OCI-LY1 (cell line): Measurements from ENCODE around the gene ARHGAP24.

Experiments used
- H2AFZ ChIP-seq: fragments of 200-600 bp; sonication (generic), shearing (Covaris generic); 2 replicates; pipeline ENCODE4 v1.6.0; 2014; ENCODE audit warnings: antibody characterized with exemption, mild to moderate bottlenecking, low read length
- H3F3A ChIP-seq: fragments of 200-600 bp; sonication (generic), shearing (Covaris generic); 2 replicates; pipeline ENCODE4 v1.6.0; 2014; ENCODE audit warnings: mild to moderate bottlenecking, antibody characterized with exemption, low read length, moderate library complexity; ENCODE audit not compliant: insufficient read depth
- H3K27ac ChIP-seq: fragments of 200-600 bp; sonication (generic); 2 replicates; pipeline ENCODE4 v1.5.1; 2014; ENCODE audit warnings: low read length, mixed run types, mild to moderate bottlenecking, low read depth; ENCODE audit not compliant: poor library complexity, severe bottlenecking
- H3K27me3 ChIP-seq: fragments of 200-600 bp; sonication (generic); 2 replicates; pipeline ENCODE4 v1.6.0; 2014; ENCODE audit warnings: antibody characterized with exemption, mild to moderate bottlenecking, low read length, moderate library complexity; ENCODE audit not compliant: insufficient read depth
- H3K36me3 ChIP-seq: fragments of 200-600 bp; sonication (generic); 2 replicates; pipeline ENCODE4 v1.6.1; 2014; ENCODE audit warnings: mild to moderate bottlenecking, antibody characterized with exemption, low read length, moderate library complexity, mixed read lengths; ENCODE audit not compliant: insufficient read depth
- H3K4me1 ChIP-seq: fragments of 200-600 bp; sonication (generic); 2 replicates; pipeline ENCODE4 v1.5.1; 2014; ENCODE audit warnings: mild to moderate bottlenecking, low read length, moderate library complexity; ENCODE audit not compliant: insufficient read depth, severe bottlenecking
- H3K4me2 ChIP-seq: fragments of 200-600 bp; sonication (generic), shearing (Covaris generic); 2 replicates; pipeline ENCODE4 v1.6.1; 2014; ENCODE audit warnings: low read length
- H3K4me3 ChIP-seq: fragments of 200-600 bp; sonication (generic); 2 replicates; pipeline ENCODE4 v1.5.1; 2014; ENCODE audit warnings: low read length, low read depth, mild to moderate bottlenecking, mixed read lengths; ENCODE audit not compliant: poor library complexity, severe bottlenecking
- H3K79me2 ChIP-seq: fragments of 200-600 bp; shearing (Covaris generic); 2 replicates; pipeline ENCODE4 v1.6.1; 2016; ENCODE audit warnings: mixed run types, low read length, mixed read lengths; ENCODE audit not compliant: insufficient read depth
- H3K9ac ChIP-seq: fragments of 200-600 bp; sonication (generic), shearing (Covaris generic); 2 replicates; pipeline ENCODE4 v1.6.1; 2014; ENCODE audit warnings: mild to moderate bottlenecking, low read length, mixed read lengths
- H3K9me2 ChIP-seq: fragments of 200-600 bp; sonication (generic), shearing (Covaris generic); 2 replicates; pipeline ENCODE4 v1.6.1; 2014; ENCODE audit warnings: low read depth, mild to moderate bottlenecking, low read length, mixed read lengths
- H3K9me3 ChIP-seq: fragments of 200-600 bp; shearing (Covaris generic); 2 replicates; pipeline ENCODE4 v1.6.1; 2014; ENCODE audit warnings: low read length, mixed read lengths
- H4K20me1 ChIP-seq: fragments of 200-600 bp; sonication (generic), shearing (Covaris generic); 2 replicates; pipeline ENCODE4 v1.6.0; 2016; ENCODE audit warnings: mild to moderate bottlenecking, low read length; ENCODE audit not compliant: insufficient read depth
- EZH2 ChIP-seq: fragments of 200-600 bp; sonication (generic), shearing (Covaris generic); IDR thresholded peaks from 2 replicates; pipeline ENCODE4 v1.8.0; 2017; ENCODE audit warnings: borderline replicate concordance, mixed run types, mild to moderate bottlenecking, antibody characterized with exemption, low read length, moderate library complexity, mixed read lengths
- TF ChIP-seq, protein P1 (sequence below): fragments of 200-600 bp; sonication (generic), shearing (Covaris generic); IDR thresholded peaks from 2 replicates; pipeline ENCODE4 v1.5.1; 2017; ENCODE audit warnings: mild to moderate bottlenecking, antibody characterized with exemption, low read length, moderate library complexity, mixed read lengths

Gene ARHGAP24

DNA sequence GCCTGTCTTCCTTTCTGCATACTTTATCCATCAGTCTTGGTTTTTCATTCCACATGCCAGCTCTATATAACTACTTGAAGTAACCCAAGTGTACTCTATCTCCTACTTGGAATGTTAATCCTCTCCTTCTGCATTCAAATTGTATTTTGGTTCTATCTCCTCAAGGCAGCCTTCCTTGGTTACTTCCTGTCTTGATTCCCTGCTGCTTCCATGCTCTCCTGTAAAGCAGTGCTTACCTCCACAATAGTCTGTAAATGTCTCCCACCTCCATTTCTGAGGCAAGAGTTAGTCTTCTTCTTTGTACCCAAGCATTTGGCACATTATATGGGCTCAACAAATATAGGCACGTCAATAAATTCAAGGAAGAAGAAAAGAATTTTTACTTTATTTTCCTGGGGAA lies 298.4 kb downstream of the ARHGAP24 start:
- no peak overlapping the region for H3K9ac ChIP-seq
- H3F3A ChIP-seq: no peaks in the 10 kb centered on the region
- H3K27ac ChIP-seq: no peak overlapping the region
- no peak overlapping the region for H2AFZ ChIP-seq
- H3K79me2 ChIP-seq: peaks cover 13% of the 10 kb centered on the region
- no peaks in the 10 kb centered on the region for H3K27me3 ChIP-seq
- H3K9me3 ChIP-seq: no peaks in the 10 kb centered on the region
- no peaks in the 10 kb centered on the region for H4K20me1 ChIP-seq
- H3K4me3 ChIP-seq: no peak overlapping the region
- peaks cover 10% of the 10 kb centered on the region; the same call in 1 of the 2 replicates for H3K36me3 ChIP-seq
- peaks cover 43% of the 10 kb centered on the region for H3K4me1 ChIP-seq
- TF ChIP-seq EZH2: no peak
- TF ChIP-seq, protein P1, sequence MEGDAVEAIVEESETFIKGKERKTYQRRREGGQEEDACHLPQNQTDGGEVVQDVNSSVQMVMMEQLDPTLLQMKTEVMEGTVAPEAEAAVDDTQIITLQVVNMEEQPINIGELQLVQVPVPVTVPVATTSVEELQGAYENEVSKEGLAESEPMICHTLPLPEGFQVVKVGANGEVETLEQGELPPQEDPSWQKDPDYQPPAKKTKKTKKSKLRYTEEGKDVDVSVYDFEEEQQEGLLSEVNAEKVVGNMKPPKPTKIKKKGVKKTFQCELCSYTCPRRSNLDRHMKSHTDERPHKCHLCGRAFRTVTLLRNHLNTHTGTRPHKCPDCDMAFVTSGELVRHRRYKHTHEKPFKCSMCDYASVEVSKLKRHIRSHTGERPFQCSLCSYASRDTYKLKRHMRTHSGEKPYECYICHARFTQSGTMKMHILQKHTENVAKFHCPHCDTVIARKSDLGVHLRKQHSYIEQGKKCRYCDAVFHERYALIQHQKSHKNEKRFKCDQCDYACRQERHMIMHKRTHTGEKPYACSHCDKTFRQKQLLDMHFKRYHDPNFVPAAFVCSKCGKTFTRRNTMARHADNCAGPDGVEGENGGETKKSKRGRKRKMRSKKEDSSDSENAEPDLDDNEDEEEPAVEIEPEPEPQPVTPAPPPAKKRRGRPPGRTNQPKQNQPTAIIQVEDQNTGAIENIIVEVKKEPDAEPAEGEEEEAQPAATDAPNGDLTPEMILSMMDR: no peak
- H3K9me2 ChIP-seq: no peaks in the 10 kb centered on the region
- H3K4me2 ChIP-seq: no peak overlapping the region

DNA sequence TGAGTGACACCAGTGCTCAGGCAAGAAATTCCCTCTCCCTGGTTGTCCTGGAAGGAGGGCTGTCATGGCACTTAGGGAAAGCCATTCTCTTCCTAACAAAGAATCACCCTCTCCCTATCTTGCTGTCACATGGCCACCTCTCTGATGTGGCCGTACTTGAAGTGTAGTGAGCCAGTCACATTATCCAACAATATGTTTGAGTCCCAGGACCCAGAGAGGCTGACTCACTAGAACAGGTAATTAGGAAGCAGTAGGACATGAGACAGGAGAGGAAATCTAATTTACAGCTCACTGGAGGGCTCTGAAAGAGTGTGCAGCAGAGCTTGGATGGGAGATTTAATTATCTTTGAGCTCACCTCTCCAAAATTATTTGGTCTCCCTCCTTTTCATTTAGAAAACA lies 299.1 kb downstream of the ARHGAP24 start:
- peaks cover 10% of the 10 kb centered on the region; the same call in 1 of the 2 replicates for H3K36me3 ChIP-seq
- no peak overlapping the region; the same call in 1 of the 2 replicates for H3K4me2 ChIP-seq
- H3K27me3 ChIP-seq: no peaks in the 10 kb centered on the region
- no peaks in the 10 kb centered on the region for H4K20me1 ChIP-seq
- peak overlapping the region; percentile 33 for H3K27ac ChIP-seq
- no peaks in the 10 kb centered on the region for H3K9me3 ChIP-seq
- H2AFZ ChIP-seq: no peak overlapping the region
- no peak for TF ChIP-seq EZH2
- TF ChIP-seq, protein P1: no peak
- H3K4me1 ChIP-seq: peaks cover 49% of the 10 kb centered on the region
- H3K9me2 ChIP-seq: no peaks in the 10 kb centered on the region
- no peak overlapping the region for H3K4me3 ChIP-seq
- H3F3A ChIP-seq: no peaks in the 10 kb centered on the region
- peaks cover 19% of the 10 kb centered on the region for H3K79me2 ChIP-seq
- H3K9ac ChIP-seq: no peak overlapping the region

DNA sequence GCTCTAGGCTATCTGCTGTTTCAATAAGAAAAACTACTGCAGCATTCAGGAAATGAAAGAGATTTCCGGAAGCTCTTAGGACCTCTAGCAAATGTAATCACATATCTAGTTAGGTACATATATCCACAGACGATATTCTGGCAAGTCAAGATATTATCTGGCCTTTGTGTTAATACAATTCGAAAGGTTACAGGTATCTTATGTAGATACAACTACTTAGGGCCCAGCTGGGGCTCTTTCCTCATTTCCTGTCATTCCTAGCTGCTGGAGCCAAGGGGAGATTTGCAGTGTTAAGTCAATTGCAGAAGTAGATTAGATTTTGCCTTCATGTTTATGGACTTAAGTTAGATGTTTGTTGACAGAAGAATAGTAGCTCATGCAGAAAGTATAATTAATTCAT lies 299.5 kb downstream of the ARHGAP24 start:
- H3F3A ChIP-seq: no peaks in the 10 kb centered on the region
- H3K27ac ChIP-seq: peak overlapping the region; percentile 33
- H3K4me2 ChIP-seq: no peak overlapping the region
- H3K4me3 ChIP-seq: no peak overlapping the region
- no peak overlapping the region for H3K9ac ChIP-seq
- peaks cover 10% of the 10 kb centered on the region; the same call in 1 of the 2 replicates for H3K36me3 ChIP-seq
- no peaks in the 10 kb centered on the region for H3K27me3 ChIP-seq
- TF ChIP-seq, protein P1: no peak
- TF ChIP-seq EZH2: no peak
- H2AFZ ChIP-seq: no peak overlapping the region
- H4K20me1 ChIP-seq: no peaks in the 10 kb centered on the region
- H3K79me2 ChIP-seq: peaks cover 24% of the 10 kb centered on the region
- peaks cover 54% of the 10 kb centered on the region for H3K4me1 ChIP-seq
- no peaks in the 10 kb centered on the region for H3K9me3 ChIP-seq
- no peaks in the 10 kb centered on the region for H3K9me2 ChIP-seq
